Esophagus muscularis mucosa (tissue), 4 donors: ENCODE measurements around the gene TTC39B.

Source experiments
- EP300 ChIP-seq: sonication (generic); formaldehyde crosslinking; IDR thresholded peaks from one replicate; pipeline ENCODE4 v1.6.1; 2017; ENCODE audit warnings: antibody characterized with exemption
- POLR2A ChIP-seq: fragments of 450-650 bp; IDR thresholded peaks from one replicate; pipeline ENCODE4 v1.6.1; 2017; ENCODE audit warnings: antibody characterized with exemption, moderate library complexity, mild to moderate bottlenecking, low read depth
- POLR2AphosphoS5 ChIP-seq, 2 donors: sonication (generic); formaldehyde crosslinking; IDR thresholded peaks; one replicate each; pipeline ENCODE4 v1.6.1; 2017; ENCODE audit warnings: antibody characterized with exemption in 2 of 2
- TF ChIP-seq, protein P1 (sequence below), 3 experiments: fragments of 200-600 bp in 2 of 3; fragments of 450-650 bp in 1 of 3; sonication (generic) in 2 of 3; IDR thresholded peaks; one replicate each; pipeline ENCODE4 v1.5.1; 2017 to 2019; ENCODE audit warnings: antibody characterized with exemption in 3 of 3, mild to moderate bottlenecking in 2 of 3, moderate library complexity in 1 of 3

DNA sequence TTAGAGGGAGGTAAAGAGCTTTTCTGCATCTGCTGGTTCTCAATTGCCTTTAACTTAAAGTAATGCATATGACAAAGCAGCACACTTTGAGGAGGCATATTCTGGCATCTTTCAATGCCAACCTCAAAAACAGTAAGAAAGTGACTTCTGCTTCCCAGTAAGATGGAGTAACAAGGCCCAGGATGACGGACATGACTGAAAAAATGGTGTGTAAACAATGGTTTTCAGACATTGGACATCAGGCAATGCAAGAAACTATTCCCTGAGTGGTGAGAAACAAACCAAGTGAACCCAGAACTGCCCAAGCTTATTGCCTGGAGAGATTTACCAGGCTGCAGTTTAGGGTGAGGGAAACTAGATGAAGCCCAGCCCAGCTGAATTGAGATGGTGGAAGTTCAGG lies 39.8 kb upstream of the TTC39B start:
- TF ChIP-seq, protein P1, sequence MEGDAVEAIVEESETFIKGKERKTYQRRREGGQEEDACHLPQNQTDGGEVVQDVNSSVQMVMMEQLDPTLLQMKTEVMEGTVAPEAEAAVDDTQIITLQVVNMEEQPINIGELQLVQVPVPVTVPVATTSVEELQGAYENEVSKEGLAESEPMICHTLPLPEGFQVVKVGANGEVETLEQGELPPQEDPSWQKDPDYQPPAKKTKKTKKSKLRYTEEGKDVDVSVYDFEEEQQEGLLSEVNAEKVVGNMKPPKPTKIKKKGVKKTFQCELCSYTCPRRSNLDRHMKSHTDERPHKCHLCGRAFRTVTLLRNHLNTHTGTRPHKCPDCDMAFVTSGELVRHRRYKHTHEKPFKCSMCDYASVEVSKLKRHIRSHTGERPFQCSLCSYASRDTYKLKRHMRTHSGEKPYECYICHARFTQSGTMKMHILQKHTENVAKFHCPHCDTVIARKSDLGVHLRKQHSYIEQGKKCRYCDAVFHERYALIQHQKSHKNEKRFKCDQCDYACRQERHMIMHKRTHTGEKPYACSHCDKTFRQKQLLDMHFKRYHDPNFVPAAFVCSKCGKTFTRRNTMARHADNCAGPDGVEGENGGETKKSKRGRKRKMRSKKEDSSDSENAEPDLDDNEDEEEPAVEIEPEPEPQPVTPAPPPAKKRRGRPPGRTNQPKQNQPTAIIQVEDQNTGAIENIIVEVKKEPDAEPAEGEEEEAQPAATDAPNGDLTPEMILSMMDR (IDR thresholded peaks at IDR 0.05) = no peak
- no peak for TF ChIP-seq POLR2A
- no peak for TF ChIP-seq EP300
- no peak for TF ChIP-seq POLR2AphosphoS5 (IDR thresholded peaks at IDR 0.05)
